ENCODE data around the gene USP11.
A peak's percentile ranks its signal among the peaks of the same experiment; 100 is the strongest.

The USP11 gene

GRCh38 chrX:47194194-47194787 is 38.5 kb upstream of the USP11 start:
- H3K27me3 ChIP-seq (ENCODE audit: insufficient read depth, low read length), result no peaks in the 10 kb centered on the region
- H3K4me3 ChIP-seq (ENCODE audit: low read depth, low read length), result peak overlapping the region; percentile 89
- peak overlapping the region; percentile 89 for H3K27ac ChIP-seq (ENCODE audit: low read depth, low read length)
- no peaks in the 10 kb centered on the region; the same call in 1 of the 2 replicates for H3K36me3 ChIP-seq (ENCODE audit: insufficient read depth, low read length)
- H3K79me2 ChIP-seq (ENCODE audit: control insufficient read depth, insufficient read depth, low read length, unreplicated experiment), result peaks cover 65% of the 10 kb centered on the region
- peaks cover 29% of the 10 kb centered on the region for H3K4me1 ChIP-seq (ENCODE audit: control insufficient read depth, insufficient read depth, low read length, unreplicated experiment)
- H2AFZ ChIP-seq (ENCODE audit: low read length, unreplicated experiment), result no peak overlapping the region

- H3K4me1 ChIP-seq (ENCODE audit: control insufficient read depth, insufficient read depth, low read length, unreplicated experiment), result peaks cover 33% of the 10 kb centered on the region
- H3K79me2 ChIP-seq (ENCODE audit: control insufficient read depth, insufficient read depth, low read length, unreplicated experiment), result peaks cover 69% of the 10 kb centered on the region
- H3K27me3 ChIP-seq (ENCODE audit: insufficient read depth, low read length), result no peaks in the 10 kb centered on the region
- H2AFZ ChIP-seq (ENCODE audit: low read length, unreplicated experiment), result no peak overlapping the region
- H3K27ac ChIP-seq (ENCODE audit: low read depth, low read length), result no peak overlapping the region
- peak overlapping the region; percentile 89 for H3K4me3 ChIP-seq (ENCODE audit: low read depth, low read length)
- peaks cover 6% of the 10 kb centered on the region; the same call in 1 of the 2 replicates for H3K36me3 ChIP-seq (ENCODE audit: insufficient read depth, low read length)
Observed at GRCh38 chrX:47196098-47196497, 36.7 kb upstream of the USP11 start.

- H3K36me3 ChIP-seq (ENCODE audit: insufficient read depth, low read length), result peaks cover 16% of the 10 kb centered on the region; the same call in 1 of the 2 replicates
- H2AFZ ChIP-seq (ENCODE audit: low read length, unreplicated experiment), result no peak overlapping the region
- no peak overlapping the region for H3K27ac ChIP-seq (ENCODE audit: low read depth, low read length)
- peaks cover 33% of the 10 kb centered on the region for H3K4me1 ChIP-seq (ENCODE audit: control insufficient read depth, insufficient read depth, low read length, unreplicated experiment)
- H3K79me2 ChIP-seq (ENCODE audit: control insufficient read depth, insufficient read depth, low read length, unreplicated experiment), result peaks cover 67% of the 10 kb centered on the region
- H3K4me3 ChIP-seq (ENCODE audit: low read depth, low read length), result peak overlapping the region; percentile 12; the same call in 1 of the 2 replicates
- H3K27me3 ChIP-seq (ENCODE audit: insufficient read depth, low read length), result no peaks in the 10 kb centered on the region
Observed at GRCh38 chrX:47197526-47197925, 35.3 kb upstream of the USP11 start.

- Histone ChIP-seq H2AFZ (ENCODE audit: low read length, unreplicated experiment) (no peak overlapping the region), H3K27me3 (ENCODE audit: insufficient read depth, low read length) (no peaks in the 10 kb centered on the region), H3K79me2 (ENCODE audit: control insufficient read depth, insufficient read depth, low read length, unreplicated experiment) (peaks cover 67% of the 10 kb centered on the region), H3K4me1 (ENCODE audit: control insufficient read depth, insufficient read depth, low read length, unreplicated experiment) (peaks cover 31% of the 10 kb centered on the region), H3K36me3 (ENCODE audit: insufficient read depth, low read length) (peaks cover 17% of the 10 kb centered on the region; the same call in 1 of the 2 replicates), H3K27ac (ENCODE audit: low read depth, low read length) (no peak overlapping the region), H3K4me3 (ENCODE audit: low read depth, low read length) (no peak overlapping the region)
Observed at GRCh38 chrX:47198026-47198686, 34.7 kb upstream of the USP11 start.

GRCh38 chrX:47198687-47199080 is 34.1 kb upstream of the USP11 start:
- Histone ChIP-seq H3K4me1 (ENCODE audit: control insufficient read depth, insufficient read depth, low read length, unreplicated experiment) (peaks cover 30% of the 10 kb centered on the region), H3K79me2 (ENCODE audit: control insufficient read depth, insufficient read depth, low read length, unreplicated experiment) (peaks cover 67% of the 10 kb centered on the region), H3K4me3 (ENCODE audit: low read depth, low read length) (no peak overlapping the region), H3K27ac (ENCODE audit: low read depth, low read length) (no peak overlapping the region), H3K36me3 (ENCODE audit: insufficient read depth, low read length) (peaks cover 20% of the 10 kb centered on the region; the same call in 1 of the 2 replicates), H2AFZ (ENCODE audit: low read length, unreplicated experiment) (no peak overlapping the region), H3K27me3 (ENCODE audit: insufficient read depth, low read length) (no peaks in the 10 kb centered on the region)

GRCh38 chrX:47199286-47199685 is 33.5 kb upstream of the USP11 start:
- Histone ChIP-seq H3K4me1 (ENCODE audit: control insufficient read depth, insufficient read depth, low read length, unreplicated experiment) (peaks cover 30% of the 10 kb centered on the region), H3K27me3 (ENCODE audit: insufficient read depth, low read length) (no peaks in the 10 kb centered on the region), H3K36me3 (ENCODE audit: insufficient read depth, low read length) (peaks cover 20% of the 10 kb centered on the region; the same call in 1 of the 2 replicates), H3K79me2 (ENCODE audit: control insufficient read depth, insufficient read depth, low read length, unreplicated experiment) (peaks cover 61% of the 10 kb centered on the region), H3K27ac (ENCODE audit: low read depth, low read length) (no peak overlapping the region), H2AFZ (ENCODE audit: low read length, unreplicated experiment) (no peak overlapping the region), H3K4me3 (ENCODE audit: low read depth, low read length) (no peak overlapping the region)

GRCh38 chrX:47200385-47201150 is 32.2 kb upstream of the USP11 start:
- Histone ChIP-seq H2AFZ (ENCODE audit: low read length, unreplicated experiment) (no peak overlapping the region), H3K27me3 (ENCODE audit: insufficient read depth, low read length) (no peaks in the 10 kb centered on the region), H3K36me3 (ENCODE audit: insufficient read depth, low read length) (peaks cover 20% of the 10 kb centered on the region; the same call in 1 of the 2 replicates), H3K27ac (ENCODE audit: low read depth, low read length) (no peak overlapping the region), H3K4me3 (ENCODE audit: low read depth, low read length) (no peak overlapping the region), H3K4me1 (ENCODE audit: control insufficient read depth, insufficient read depth, low read length, unreplicated experiment) (peaks cover 27% of the 10 kb centered on the region), H3K79me2 (ENCODE audit: control insufficient read depth, insufficient read depth, low read length, unreplicated experiment) (peaks cover 53% of the 10 kb centered on the region)

GRCh38 chrX:47201345-47201944 is 31.4 kb upstream of the USP11 start:
- Histone ChIP-seq H3K27ac (ENCODE audit: low read depth, low read length) (no peak overlapping the region), H2AFZ (ENCODE audit: low read length, unreplicated experiment) (no peak overlapping the region), H3K79me2 (ENCODE audit: control insufficient read depth, insufficient read depth, low read length, unreplicated experiment) (peaks cover 44% of the 10 kb centered on the region), H3K36me3 (ENCODE audit: insufficient read depth, low read length) (peaks cover 20% of the 10 kb centered on the region; the same call in 1 of the 2 replicates), H3K27me3 (ENCODE audit: insufficient read depth, low read length) (no peaks in the 10 kb centered on the region), H3K4me3 (ENCODE audit: low read depth, low read length) (no peak overlapping the region), H3K4me1 (ENCODE audit: control insufficient read depth, insufficient read depth, low read length, unreplicated experiment) (peaks cover 18% of the 10 kb centered on the region)

GRCh38 chrX:47202316-47202715 is 30.5 kb upstream of the USP11 start:
- H3K27me3 ChIP-seq (ENCODE audit: insufficient read depth, low read length), result no peaks in the 10 kb centered on the region
- H2AFZ ChIP-seq (ENCODE audit: low read length, unreplicated experiment), result no peak overlapping the region
- H3K4me3 ChIP-seq (ENCODE audit: low read depth, low read length), result no peak overlapping the region
- peaks cover 35% of the 10 kb centered on the region for H3K79me2 ChIP-seq (ENCODE audit: control insufficient read depth, insufficient read depth, low read length, unreplicated experiment)
- no peak overlapping the region for H3K27ac ChIP-seq (ENCODE audit: low read depth, low read length)
- peaks cover 10% of the 10 kb centered on the region for H3K4me1 ChIP-seq (ENCODE audit: control insufficient read depth, insufficient read depth, low read length, unreplicated experiment)
- H3K36me3 ChIP-seq (ENCODE audit: insufficient read depth, low read length), result peaks cover 24% of the 10 kb centered on the region

GRCh38 chrX:47202877-47203276 is 29.9 kb upstream of the USP11 start:
- no peak overlapping the region for H2AFZ ChIP-seq (ENCODE audit: low read length, unreplicated experiment)
- H3K27ac ChIP-seq (ENCODE audit: low read depth, low read length), result no peak overlapping the region
- peaks cover 4% of the 10 kb centered on the region for H3K4me1 ChIP-seq (ENCODE audit: control insufficient read depth, insufficient read depth, low read length, unreplicated experiment)
- peaks cover 30% of the 10 kb centered on the region for H3K79me2 ChIP-seq (ENCODE audit: control insufficient read depth, insufficient read depth, low read length, unreplicated experiment)
- no peaks in the 10 kb centered on the region for H3K27me3 ChIP-seq (ENCODE audit: insufficient read depth, low read length)
- no peak overlapping the region for H3K4me3 ChIP-seq (ENCODE audit: low read depth, low read length)
- H3K36me3 ChIP-seq (ENCODE audit: insufficient read depth, low read length), result peaks cover 24% of the 10 kb centered on the region
